ENCODE data around the gene HEPACAM.

HEPACAM gene

DNA sequence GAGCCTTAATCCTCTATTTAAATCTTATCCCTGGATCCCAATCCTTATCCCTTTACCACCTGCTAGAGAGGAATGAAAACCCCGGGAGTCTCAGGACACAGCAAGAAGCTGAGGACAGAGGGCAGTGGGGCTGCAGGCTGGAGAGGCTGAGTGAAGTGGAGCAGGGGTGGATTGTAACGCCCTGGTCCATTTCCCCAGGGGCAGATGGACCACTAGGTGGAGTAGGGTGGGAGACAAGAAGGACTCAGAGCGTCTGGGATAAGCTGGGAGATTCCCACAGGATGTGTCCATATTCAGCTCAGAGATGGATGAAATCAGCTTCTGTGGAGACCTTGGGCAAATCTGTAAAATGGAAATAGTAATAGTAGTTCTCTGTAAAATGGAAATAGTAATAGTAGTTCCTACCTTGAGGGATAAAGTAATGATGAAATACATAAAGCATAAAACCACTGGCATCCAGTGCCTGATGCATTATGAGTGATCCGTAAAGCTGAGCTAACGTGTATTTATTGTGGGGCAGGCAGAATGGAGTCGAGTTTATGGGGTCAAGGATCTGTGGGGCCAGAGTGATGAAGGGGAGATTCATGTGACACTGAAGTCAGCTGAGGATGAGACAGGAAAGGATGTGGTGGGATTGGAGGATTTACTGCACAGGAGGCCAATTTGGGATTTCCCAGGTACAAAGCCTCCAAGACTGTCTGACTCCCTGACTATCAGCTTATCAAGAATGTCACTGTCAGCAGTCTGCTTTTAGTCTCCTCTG, 36.3 kb downstream of the HEPACAM start:
- DNase-seq (ENCODE audit: low read depth), result no peak

DNA sequence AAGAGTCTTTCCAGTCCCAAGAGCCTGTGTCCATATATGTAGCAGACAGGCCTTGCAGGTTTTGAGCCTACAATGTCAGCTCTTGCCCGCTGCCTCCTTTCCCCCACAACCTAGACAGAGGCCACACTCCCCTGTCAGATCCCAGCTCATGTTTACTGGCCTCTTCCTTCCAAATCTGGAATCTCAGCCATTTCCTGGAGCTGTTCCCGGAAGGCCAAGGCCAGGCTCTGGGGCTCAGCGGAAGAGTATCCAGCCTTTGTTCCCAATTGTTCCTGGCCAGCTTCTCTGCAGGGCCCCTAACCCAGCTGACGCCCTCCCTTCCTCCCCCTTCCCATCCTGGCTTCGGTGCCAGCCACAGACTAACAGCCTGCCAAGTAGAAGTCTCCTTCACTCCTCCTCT, 37.1 kb downstream of the HEPACAM start:
- DNase-seq (ENCODE audit: low read depth), result no peak

DNA sequence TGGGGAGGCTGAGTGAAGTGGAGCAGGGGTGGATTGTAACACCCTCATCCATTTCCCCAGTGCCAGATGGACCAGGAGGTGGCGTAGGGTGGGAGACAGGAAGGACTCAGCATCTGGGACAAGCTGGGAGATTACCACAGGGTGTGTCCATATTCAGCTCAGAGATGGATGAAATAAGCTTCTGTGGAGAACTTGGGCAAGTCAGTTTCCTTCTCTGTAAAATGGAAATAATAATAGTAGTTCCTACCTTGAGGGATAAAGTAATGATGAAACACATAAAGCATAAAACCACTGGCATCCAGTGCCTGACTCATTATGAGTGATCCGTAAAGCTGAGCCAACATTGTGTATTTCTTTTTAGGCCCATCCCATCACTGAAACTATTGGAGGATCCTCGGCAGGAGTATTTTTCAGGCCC, 37.6 kb downstream of the HEPACAM start:
- DNase-seq (ENCODE audit: low read depth), result no peak

DNA sequence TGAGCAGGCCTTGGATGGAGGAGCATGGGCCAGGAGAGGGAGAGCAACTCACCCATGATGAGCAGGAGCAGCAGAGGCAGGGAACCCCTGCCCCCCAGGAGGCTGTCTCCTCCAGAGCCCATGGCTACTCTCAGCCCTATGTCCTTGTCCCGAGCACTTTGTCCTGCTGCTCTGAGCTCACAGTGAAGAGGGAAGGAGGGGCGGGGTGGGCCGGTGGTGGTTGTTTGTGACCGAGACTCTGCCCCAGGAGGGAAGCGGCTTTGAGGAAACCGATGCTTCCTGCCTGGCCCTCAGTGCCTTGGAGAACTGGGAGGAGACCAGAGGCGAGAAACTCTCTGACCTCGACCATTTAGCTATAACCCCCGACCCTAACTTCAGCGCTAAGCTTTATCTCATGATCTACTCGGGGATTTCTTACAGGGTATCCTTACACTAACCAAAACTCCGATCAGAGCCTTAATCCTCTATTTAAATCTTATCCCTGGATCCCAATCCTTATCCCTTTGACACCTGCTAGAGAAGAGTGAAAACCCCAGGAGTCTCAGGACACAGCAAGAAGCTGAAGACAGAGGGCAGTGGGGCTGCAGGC, 38.1 kb downstream of the HEPACAM start, which contains the start of gene ROBO4:
Gene ROBO4 (minus strand): TSS at position 192 of the 589 bp plus-strand sequence. CDS start 70 bp downstream, at position 122.
- DNase-seq (ENCODE audit: low read depth), result no peak

DNA sequence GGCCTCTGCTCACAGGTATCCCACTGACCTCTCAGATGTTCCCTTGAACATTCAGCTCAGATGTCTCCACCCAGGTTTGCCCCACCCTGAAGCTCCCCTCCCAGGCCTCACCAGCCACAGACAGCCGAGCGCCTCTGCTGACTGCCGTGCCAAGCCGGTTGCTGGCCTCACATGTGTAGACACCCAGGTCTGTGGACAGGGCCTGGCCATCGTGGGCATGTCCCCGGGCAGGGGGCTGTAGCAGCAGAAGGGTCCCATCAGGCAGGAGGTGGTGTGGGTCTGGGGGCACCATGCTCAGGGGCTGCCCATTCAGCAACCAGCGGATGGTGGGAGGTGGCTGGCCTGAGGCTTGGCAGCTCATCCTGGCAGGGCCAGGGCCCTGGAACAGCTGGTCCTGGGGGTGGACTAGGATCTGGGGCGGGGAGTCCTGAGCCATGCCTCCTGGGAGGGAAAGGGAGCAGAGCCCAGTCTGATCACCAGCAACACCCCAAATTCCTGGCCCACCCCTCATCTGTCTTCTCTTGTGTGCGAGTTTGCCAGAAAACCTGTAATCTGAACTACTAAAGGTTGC, 38.9 kb downstream of the HEPACAM start:
- no peak for DNase-seq (ENCODE audit: low read depth)

DNA sequence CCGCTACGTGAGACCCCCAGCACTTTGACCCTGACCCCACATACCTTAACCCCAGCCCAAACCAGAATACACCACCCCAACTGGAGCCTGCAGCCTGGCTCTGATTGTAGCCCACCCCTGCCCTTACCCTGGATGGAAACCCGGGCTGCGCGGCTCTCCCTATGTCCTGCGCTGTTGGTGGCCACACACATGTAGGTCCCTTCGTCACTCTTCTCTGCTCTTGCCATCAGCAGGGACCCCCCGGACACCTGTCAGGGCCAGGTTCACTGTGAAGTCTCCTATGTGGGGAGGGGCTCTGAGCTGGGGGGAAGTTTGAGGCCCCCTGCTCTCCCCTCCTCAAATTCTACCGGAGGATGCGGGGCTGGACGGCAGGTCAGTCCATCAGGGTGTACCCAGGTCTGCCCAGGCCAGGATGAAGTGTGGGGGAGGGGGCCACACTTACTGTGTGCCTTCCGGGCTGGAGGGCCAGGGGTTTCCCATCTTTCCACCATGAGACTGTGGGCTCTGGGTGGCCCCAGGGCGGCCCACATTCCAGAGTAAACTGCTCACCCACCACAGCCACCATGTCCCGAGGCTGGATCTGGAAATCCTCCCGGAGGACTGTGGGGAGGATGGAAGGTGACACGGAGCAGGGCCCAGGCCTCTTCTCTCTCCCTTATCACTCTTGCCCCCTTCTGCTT, 39.6 kb downstream of the HEPACAM start:
- DNase-seq (ENCODE audit: low read depth), result no peak

DNA sequence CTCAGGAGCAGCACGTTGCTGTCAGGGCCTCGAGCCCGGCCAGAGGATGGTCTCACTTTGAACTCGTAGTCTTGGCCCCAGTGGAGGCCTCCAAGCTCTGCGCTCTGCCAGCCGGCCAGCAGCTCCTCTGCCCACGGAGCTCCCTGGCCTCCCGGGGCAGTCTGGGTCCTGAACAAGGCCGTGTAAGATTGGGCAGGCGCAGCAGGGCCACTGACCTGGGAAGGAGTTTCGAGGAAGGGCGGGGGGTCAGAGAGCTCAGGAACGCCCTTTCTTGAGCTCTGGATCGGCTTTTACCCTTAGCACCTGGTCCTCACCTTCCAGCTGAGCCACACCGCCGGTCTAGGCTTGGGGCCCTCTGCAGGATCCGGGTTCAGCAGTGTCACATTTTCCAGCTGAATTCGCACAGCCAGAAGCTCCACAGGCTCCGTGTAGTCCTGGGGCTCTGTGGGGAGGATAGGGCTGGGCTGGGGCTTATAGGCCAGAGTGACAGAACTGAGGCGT, 40.3 kb downstream of the HEPACAM start:
- DNase-seq (ENCODE audit: low read depth), result no peak

DNA sequence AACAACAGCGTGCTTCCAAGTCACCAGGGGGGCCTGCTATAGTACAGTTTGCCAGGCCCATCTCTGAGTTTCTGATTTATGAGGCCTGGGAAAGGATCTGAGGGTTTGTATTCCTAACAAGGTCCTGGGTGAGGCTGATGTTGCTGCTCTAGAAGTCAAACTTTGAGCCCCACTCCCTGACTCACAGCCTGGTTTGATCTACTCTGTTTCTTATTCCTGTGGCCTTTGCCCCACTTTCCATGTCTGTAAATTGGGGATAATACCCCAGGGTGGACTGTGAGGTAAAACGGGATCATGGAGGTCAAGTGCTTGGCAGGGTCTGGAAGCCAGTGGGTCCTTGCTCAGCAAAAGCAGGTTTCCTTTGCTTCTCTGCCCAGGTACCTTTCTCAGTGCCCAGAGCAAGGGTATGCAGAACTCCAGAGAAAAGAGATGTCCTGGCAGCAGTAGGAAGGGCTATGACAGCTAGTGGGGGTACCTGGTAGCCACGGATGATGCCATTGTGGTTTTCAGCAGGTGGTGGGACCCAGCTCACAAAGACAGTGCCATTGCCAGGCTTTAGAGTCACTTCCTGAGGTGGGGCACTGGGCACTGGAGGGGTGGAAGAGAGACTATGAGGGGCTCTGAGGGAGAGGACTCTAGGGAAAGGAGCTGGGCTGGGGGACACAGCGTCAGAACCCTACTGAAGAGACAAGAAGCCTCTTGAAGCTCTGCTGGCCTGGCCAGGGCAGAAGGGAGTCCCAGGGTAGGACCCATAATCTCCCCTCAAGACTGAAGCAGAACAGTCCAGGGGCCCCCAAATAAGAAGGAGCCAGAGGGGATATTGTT, 41.0 kb downstream of the HEPACAM start:
- no peak for DNase-seq (ENCODE audit: low read depth)

DNA sequence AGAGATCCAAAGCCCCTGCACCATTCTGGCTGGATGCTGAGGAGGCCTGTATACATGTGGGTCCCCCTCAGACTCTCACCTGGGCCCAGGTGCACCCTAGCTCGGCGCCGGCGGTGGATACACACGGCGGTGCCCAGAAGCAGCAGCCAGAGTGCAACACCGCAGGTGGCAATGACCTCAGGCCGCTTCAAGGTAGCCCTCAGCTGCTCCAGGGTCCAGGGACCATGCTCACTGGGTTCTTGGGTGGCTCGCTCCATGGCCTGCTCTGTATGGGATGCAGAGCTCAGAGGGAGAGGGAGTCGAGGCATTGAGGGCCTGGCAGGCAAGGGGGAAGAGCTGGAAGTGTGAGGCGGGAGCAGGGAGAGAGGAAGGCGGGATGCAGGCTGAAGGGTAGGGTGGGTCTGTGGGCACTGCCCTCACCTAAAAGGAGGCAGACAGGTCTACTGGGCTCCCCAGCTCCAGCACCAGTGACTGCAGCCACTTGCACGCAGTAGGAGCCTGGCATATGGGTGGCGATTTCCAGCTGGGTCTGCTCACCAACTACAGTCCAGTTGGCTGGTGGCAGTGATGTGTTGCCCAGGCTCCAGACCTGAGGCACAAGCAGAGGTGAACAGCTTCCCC, 42.0 kb downstream of the HEPACAM start:
- DNase-seq (ENCODE audit: low read depth), result no peak

DNA sequence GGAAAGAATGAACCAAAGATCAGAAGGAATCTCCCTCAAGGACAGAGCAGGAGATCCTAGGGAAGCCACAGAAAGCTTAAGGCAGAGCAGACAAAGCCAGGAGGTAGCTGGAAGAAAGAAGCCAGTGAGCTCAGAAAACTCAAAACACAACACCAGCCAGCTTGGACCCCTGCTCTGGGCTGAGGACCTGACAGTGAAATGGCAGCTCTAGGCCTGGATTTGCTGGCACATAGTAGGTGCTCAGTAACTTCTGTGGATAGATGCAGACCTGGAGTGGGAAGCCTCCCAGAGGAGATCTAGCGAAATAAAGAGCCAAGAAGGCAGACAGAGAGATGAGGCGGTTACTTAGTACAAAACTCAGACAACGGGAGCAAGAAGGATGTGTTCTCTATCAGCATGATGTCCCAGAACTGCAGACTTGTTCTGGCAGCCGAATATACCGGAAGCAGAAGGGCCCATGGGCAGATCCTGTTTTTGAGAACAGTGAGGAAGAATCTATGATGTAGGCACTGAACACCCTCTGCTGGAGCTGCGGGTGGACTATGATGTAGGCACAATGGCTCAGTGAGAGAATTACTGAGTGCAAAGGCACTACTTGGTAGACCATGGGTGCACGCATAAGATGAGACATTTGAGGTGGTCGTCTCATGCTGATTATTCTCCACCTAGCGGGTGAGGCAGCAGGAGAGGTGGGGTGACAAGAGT, 42.9 kb downstream of the HEPACAM start:
- no peak for DNase-seq (ENCODE audit: low read depth)

DNA sequence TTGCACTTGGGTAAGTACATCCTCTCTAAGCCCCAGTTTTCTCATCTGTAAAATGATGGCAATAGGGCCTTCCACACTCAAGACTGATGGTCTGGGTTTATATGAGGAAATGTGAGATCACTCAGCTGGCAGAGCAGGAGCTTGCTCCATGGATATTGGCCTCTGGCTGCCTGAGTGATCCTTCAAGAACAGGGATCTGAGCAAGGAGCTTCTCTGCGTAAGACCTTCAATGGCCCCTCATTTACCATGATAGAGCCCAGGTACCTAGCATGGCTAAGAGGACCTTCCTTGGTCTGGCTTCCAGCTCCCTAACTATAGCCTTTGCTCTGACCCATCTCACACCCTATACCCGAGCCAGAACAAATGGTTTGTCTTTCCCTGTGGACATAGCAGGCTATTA, 43.7 kb downstream of the HEPACAM start:
- DNase-seq (ENCODE audit: low read depth), result no peak

DNA sequence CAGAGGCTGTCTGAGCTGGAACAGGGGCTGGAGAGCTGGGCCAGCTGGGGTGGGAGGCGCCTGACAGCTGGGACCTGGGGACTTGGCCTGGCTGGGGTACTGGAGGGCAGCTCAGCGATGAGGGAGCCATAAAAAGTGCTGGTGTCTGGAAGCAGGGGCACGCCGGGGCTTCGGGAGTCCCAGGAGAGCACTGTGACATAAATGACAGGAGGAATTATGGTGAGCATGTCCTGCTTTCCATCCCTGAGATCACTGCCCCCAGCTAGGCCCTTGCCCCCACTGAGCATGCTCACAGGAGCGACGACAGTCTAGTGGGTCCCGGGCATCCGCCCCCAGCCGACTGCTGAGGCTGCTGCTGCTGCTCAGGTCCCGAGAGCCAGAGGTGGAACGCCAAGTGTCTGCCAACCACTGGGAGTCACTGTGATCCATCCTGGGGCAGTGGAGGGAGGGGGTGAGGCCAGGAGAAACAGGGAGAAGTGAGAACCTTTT, 44.4 kb downstream of the HEPACAM start:
- DNase-seq (ENCODE audit: low read depth), result no peak

DNA sequence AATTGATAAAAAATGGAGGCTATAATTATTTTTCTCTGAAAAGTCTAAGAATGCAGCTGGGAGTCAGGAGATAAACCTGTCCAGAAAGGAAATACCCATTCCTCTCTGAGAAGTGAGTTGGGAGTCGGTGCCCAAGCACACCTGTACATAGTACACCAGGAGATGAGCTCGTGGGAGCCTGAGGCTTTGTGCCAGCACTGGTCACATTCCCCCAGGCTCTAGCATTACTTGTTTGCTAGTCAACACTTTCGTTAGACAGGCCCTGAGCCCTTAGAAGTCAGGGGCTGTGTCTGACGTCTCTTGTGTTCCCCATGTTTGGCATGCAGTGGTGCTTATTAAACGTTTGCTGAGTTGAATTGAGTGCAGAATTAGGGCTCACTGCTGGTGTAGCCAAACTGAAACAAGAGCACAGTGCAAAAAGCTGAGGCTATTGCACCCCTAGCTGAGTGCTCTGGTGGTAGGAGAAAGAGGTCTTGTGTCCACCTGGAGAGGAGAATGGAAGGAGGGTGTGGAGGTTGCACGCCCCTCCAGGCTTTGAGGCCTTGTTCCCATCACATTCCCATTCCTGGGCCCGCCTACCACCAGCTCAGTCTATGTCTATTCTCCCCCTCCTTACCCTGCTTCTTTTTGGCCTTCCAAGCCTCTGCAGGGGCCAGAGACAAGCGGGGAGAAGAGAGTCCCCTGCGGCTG, 45.0 kb downstream of the HEPACAM start:
- DNase-seq (ENCODE audit: low read depth), result no peak

DNA sequence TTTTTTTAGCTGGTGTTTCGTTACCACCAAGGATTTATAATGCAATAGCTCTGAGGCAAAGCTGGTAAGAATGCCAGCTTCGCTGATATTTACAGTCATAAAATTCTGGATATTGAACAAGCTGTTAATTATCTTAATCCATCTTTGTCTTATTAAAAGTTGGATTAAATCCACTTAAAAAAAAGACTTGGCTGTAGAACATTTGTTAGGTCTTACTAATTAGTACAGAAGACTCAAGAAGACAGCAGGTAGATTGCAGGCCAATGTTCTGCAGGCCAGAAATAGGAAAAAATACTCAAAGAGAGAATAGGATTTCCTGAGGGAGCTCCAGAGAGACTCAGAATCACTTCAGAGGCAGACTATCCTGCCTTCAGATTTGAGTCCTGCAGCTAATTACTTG, 45.7 kb downstream of the HEPACAM start:
- no peak for DNase-seq (ENCODE audit: low read depth)

DNA sequence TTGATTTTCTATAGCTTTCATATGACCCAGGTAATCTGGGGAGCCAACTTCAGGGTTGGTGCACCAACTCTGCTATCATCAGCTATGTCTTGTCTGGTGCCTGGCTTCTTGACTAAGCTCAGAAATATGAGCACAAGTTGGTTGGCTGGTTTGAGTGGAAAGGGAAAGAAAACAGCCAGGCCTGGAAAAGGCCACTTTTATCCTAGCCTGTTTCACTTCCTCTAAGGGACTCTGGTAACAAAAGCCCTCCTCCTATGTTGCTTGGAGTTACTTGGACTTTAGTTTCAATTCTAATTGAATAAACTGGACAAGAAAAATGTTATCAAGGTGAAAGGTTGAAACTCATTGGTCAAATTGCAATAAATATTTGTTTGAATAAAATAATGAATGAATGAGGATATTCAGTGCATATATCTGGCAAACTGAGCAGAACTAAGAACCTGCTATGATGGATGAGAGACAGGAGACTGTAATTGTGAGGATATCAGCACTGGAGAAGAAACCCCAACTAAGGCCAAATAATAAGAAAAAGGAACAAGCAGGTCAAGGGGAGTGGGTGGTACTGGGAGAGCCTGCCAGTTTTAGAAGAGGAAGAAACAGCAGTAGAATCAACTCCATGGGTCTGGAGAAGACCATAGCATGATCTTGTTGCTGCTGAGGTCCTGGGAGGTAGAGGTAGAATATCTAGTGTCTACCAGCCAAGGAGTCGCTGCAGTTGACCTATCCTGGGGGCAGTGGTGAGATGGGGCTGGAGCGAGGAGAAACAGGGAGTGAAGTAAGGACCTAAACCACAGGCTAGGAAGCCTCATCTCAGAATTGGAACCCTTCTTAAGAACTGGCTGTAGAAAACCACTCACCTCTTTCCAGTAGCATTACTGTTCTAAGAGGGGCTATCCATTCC, 46.4 kb downstream of the HEPACAM start:
- no peak for DNase-seq (ENCODE audit: low read depth)

DNA sequence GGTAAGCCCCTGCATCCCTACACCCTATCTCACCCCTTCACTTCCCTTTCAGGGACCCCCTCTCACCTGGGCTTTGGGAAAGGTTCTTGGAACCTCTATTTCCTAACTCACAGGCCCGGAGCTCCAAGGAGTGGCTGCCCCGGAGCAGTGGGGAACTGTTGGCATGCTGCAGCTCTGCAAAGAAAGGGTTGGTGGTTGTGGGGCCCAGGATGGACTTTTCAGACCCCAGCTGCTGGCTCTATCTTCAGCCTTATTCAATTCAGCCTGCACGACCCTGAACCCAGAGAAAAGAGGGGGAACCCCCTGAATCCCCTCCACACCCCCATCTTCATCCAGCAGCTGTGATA, 48.2 kb downstream of the HEPACAM start:
- no peak for DNase-seq (ENCODE audit: low read depth)

DNA sequence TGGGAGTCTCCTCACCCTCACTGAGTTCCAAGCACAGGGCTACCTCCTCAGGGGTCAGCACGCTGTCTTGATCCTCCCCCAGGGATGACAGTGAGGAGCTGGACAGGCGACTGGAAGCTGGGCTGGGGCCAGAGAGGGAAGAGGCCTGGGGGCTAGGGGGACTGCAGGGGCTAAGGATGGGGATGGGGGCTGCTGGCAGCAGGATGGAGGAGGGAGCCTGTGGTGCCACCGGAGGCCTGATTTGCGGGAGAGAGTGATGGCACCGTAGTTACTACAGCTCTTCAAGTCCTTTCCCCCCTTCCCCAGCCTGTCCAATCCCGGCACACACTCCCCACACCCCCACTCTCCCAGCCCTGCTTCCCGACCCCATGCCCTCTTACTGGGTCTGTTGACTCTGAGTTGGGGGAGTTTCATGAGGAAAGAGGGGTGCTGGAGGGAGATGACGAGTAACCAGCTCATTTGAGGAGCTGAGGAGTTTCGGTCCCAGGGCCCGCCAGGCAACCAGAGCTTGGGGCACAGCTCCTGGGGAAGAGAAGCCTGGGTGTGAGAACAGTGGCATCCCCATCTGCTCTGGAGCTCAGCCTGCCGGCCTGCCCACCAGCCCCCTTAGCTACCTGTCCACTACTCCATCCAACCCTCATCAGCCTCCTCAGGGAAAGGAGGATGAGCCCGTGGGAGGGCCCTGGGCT, 48.7 kb downstream of the HEPACAM start:
- no peak for DNase-seq (ENCODE audit: low read depth)

DNA sequence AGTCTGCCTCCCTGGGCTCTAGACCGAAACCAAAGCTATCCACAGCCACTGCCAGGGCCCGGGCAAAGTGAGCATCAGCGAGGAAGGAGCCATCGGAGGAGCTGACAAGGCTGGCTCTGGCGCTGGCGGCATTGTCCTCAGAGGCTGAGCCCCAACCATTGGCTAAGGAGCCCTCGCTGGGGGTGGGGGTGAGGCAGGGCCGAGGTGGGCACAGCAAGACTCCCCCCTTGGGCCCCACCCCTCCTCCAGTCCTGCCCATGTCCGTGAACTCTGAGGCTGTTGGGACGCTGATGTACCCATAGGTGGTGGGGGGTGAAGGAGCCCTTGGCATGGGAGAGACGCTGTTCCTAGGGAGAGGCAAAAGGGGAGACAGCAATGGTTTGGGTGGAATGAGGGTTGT, 49.4 kb downstream of the HEPACAM start:
- no peak for DNase-seq (ENCODE audit: low read depth)
